ENCODE data around the gene IFT172. TPM values are rescaled to one million over a fixed set of nuclear protein-coding genes. Genes with fewer than 3 reads are reported as not detected.

Gene IFT172
- polyA plus RNA-seq, 1 experiment, result 20.4 TPM

DNA sequence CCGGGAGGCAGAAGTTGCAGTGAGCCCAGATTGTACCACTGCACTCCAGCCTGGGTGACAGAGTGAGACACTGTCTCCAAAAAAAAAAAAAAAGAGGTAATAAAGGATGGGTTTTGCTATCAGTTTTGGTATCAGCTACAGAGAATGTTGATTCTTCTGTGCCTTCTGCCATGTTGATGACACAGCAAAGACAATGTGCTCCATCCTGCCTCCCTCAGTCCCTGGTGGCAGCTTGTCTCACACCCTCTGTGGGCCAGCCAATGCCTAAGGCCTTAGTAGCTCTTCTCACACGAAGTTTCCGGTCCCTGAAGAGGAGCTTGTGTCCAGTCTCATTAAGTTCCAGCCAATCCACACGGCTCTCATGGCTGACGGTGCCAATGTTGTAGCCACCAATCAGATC, 17.6 kb downstream of the IFT172 start:
- TF ChIP-seq, protein P1, sequence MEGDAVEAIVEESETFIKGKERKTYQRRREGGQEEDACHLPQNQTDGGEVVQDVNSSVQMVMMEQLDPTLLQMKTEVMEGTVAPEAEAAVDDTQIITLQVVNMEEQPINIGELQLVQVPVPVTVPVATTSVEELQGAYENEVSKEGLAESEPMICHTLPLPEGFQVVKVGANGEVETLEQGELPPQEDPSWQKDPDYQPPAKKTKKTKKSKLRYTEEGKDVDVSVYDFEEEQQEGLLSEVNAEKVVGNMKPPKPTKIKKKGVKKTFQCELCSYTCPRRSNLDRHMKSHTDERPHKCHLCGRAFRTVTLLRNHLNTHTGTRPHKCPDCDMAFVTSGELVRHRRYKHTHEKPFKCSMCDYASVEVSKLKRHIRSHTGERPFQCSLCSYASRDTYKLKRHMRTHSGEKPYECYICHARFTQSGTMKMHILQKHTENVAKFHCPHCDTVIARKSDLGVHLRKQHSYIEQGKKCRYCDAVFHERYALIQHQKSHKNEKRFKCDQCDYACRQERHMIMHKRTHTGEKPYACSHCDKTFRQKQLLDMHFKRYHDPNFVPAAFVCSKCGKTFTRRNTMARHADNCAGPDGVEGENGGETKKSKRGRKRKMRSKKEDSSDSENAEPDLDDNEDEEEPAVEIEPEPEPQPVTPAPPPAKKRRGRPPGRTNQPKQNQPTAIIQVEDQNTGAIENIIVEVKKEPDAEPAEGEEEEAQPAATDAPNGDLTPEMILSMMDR (IDR thresholded peaks at IDR 0.05; ENCODE audit: low read depth, low read length), result no peak
- Histone ChIP-seq H3K9me3 (ENCODE audit: control insufficient read depth, insufficient read depth, low read length) (no peaks in the 10 kb centered on the region), H3K27ac (ENCODE audit: low read depth, low read length) (no peak overlapping the region), H3K4me3 (ENCODE audit: low read depth, low read length) (no peak overlapping the region), H3K27me3 (ENCODE audit: control insufficient read depth, insufficient read depth, low read length) (no peaks in the 10 kb centered on the region)
- no peak for DNase-seq (ENCODE audit: low read depth, low spot score)
- POLR2A ChIA-PET, result no interaction called here
- CTCF ChIA-PET, result no interaction called here

DNA sequence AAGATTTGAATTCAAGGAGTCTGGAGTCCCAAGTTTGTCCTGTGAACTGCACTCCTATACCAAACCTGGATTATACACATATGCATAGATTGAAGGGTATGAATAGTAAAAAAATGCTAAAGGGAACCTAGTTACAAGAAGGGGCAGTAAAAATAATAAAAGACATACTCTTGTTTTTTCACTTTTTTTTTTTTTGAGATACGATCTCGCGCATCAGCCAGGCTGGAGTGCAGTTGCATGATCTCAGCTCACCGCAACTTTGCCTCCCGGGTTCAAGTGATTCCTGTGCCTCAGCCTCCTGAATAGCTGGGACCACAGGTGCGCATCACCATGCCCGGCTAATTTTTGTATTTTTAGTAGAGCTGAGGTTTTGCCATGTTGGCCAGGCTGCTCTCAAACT, 25.1 kb downstream of the IFT172 start:
- H3K27me3 ChIP-seq (ENCODE audit: control insufficient read depth, insufficient read depth, low read length), result no peaks in the 10 kb centered on the region
- no peak overlapping the region for H3K27ac ChIP-seq (ENCODE audit: low read depth, low read length)
- POLR2A ChIA-PET, result no interaction called here
- CTCF ChIA-PET, result interaction anchor here (0.6 kb wide), 1 partner anchor 1211 kb away, joined by 3 read pairs; no protein-coding TSS in a partner anchor
- H3K9me3 ChIP-seq (ENCODE audit: control insufficient read depth, insufficient read depth, low read length), result no peaks in the 10 kb centered on the region
- DNase-seq (ENCODE audit: low read depth, low spot score), result no peak
- no peak overlapping the region for H3K4me3 ChIP-seq (ENCODE audit: low read depth, low read length)
- TF ChIP-seq, protein P1 (IDR thresholded peaks at IDR 0.05; ENCODE audit: low read depth, low read length), result no peak

DNA sequence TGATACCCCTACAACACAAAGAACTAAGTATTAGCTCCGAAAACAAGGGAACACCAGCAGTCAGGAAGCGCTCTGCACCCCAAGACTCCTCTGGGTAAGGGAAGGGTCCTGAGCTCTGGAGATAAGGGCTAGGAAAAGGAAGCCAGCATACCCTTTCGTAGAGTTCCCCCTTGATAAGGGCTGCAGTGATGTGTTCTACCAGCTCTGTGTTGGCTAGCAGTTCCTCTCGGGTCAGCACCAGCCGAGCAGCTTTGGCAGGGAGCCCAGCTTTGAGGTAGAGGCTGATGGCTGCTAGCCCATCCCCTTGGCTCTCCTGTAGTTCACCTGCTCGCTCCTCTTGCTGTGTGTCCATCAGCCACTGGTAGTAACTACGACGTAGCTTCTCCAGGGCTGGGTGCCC, 28.4 kb downstream of the IFT172 start:
- TF ChIP-seq, protein P1 (IDR thresholded peaks at IDR 0.05; ENCODE audit: low read depth, low read length), result no peak
- H3K27me3 ChIP-seq (ENCODE audit: control insufficient read depth, insufficient read depth, low read length), result no peaks in the 10 kb centered on the region
- DNase-seq (ENCODE audit: low read depth, low spot score), result no peak
- H3K4me3 ChIP-seq (ENCODE audit: low read depth, low read length), result no peak overlapping the region
- CTCF ChIA-PET, result no interaction called here
- POLR2A ChIA-PET, result interaction anchor here (0.5 kb wide), 1 partner anchor 71 kb away, joined by 7 read pairs; no protein-coding TSS in a partner anchor
- H3K27ac ChIP-seq (ENCODE audit: low read depth, low read length), result no peak overlapping the region
- H3K9me3 ChIP-seq (ENCODE audit: control insufficient read depth, insufficient read depth, low read length), result no peaks in the 10 kb centered on the region

DNA sequence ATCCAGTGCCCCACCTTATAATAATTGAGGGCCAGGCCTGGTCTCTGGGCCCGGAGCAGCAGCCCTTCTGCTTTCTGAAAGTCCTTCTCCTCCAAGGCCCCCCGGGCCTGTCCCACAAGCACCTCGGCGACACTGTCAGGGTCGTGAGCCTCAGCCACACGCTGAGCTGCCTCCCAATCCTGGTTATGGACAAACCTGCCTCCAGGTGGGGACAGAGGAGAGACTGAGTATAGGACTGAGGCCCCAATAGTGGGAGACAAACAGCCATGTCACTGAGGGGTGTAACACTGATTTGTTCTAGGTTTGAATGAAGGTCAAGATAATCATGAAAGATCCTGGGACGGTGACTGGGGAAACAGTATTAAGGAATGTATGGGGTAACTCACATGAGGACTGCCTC, 35.6 kb downstream of the IFT172 start:
- TF ChIP-seq, protein P1 (IDR thresholded peaks at IDR 0.05; ENCODE audit: low read depth, low read length), result no peak
- ChIA-PET CTCF (no interaction called here), POLR2A (interaction anchor here (1.7 kb wide), 1 partner anchor 26 kb away, joined by 3 read pairs; the partner anchor contains the start of gene NRBP1)

DNA sequence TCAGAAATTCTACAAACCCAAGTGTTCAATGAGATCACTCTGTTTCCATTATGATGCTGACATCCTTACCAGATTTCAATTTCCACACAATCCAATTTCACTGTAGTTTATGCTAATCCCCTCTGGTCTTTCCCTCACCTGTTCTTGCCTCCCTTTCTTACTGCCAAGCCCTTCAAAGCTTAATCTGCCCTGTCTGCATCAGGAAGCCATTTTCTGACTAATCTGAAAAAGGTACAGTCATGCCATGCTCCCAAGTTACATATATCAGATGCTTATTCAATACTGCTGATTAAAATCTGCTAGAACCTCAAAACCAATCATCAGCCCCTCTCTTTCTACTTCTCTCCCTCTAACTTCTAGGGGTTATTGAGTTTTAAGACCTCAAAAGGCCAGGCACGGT, 38.4 kb downstream of the IFT172 start:
- ChIA-PET POLR2A (no interaction called here), CTCF (no interaction called here)
- Histone ChIP-seq H3K9me3 (ENCODE audit: control insufficient read depth, insufficient read depth, low read length) (no peaks in the 10 kb centered on the region), H3K4me3 (ENCODE audit: low read depth, low read length) (no peak overlapping the region), H3K27me3 (ENCODE audit: control insufficient read depth, insufficient read depth, low read length) (no peaks in the 10 kb centered on the region), H3K27ac (ENCODE audit: low read depth, low read length) (no peak overlapping the region)
- DNase-seq (ENCODE audit: low read depth, low spot score), result no peak
- TF ChIP-seq, protein P1 (IDR thresholded peaks at IDR 0.05; ENCODE audit: low read depth, low read length), result no peak

More for the DNA sequence above, 35.6 kb downstream of the IFT172 start:
- no peaks in the 10 kb centered on the region for H3K9me3 ChIP-seq (ENCODE audit: control insufficient read depth, insufficient read depth, low read length)
- no peak overlapping the region for H3K27ac ChIP-seq (ENCODE audit: low read depth, low read length)
- H3K27me3 ChIP-seq (ENCODE audit: control insufficient read depth, insufficient read depth, low read length), result no peaks in the 10 kb centered on the region
- no peak overlapping the region for H3K4me3 ChIP-seq (ENCODE audit: low read depth, low read length)
- DNase-seq (ENCODE audit: low read depth, low spot score), result no peak

Measured in AG04450 (cell line).